MM.1S (cell line): Measurements from ENCODE around the gene ATP6V0B.

Experiments used
- DNase-seq: peaks from one replicate; pipeline ENCODE4 v3.0.0-alpha.2; 2015
- H2AFZ ChIP-seq: fragments of 300-600 bp; sonication (generic); 2 replicates; pipeline ENCODE4 v1.6.0; 2016; ENCODE audit warnings: antibody characterized with exemption, low read length
- H3F3A ChIP-seq: fragments of 300-600 bp; sonication (generic); 2 replicates; pipeline ENCODE4 v1.6.1; 2016; ENCODE audit warnings: mild to moderate bottlenecking, antibody characterized with exemption, low read length, moderate library complexity, mixed read lengths; ENCODE audit not compliant: insufficient read depth
- H3K27ac ChIP-seq: fragments of 300-600 bp; sonication (generic); 2 replicates; pipeline ENCODE4 v1.5.1; 2016; ENCODE audit warnings: mild to moderate bottlenecking, low read length
- H3K27me3 ChIP-seq: fragments of 300-600 bp; sonication (generic); replicated peaks from 2 replicates; pipeline ENCODE4 v1.6.0; 2016; ENCODE audit warnings: low read length; ENCODE audit not compliant: insufficient read depth
- H3K36me3 ChIP-seq: fragments of 300-600 bp; sonication (generic); replicated peaks from 2 replicates; pipeline ENCODE4 v1.6.1; 2016; ENCODE audit warnings: mild to moderate bottlenecking, low read length, mixed read lengths; ENCODE audit not compliant: insufficient read depth
- H3K4me1 ChIP-seq: fragments of 300-600 bp; sonication (generic); 2 replicates; pipeline ENCODE4 v1.6.1; 2016; ENCODE audit warnings: low read length, mixed read lengths
- H3K4me2 ChIP-seq: fragments of 300-600 bp; sonication (generic); 2 replicates; pipeline ENCODE4 v1.6.0; 2016; ENCODE audit warnings: low read depth, low read length
- H3K4me3 ChIP-seq: fragments of 300-600 bp; sonication (generic); 2 replicates; pipeline ENCODE4 v1.5.1; 2016; ENCODE audit warnings: low read length, mixed read lengths
- H3K79me2 ChIP-seq: fragments of 300-600 bp; sonication (generic); 2 replicates; pipeline ENCODE4 v1.6.1; 2016; ENCODE audit warnings: mixed run types, low read length, mixed read lengths
- H3K9ac ChIP-seq: fragments of 300-600 bp; sonication (generic); 2 replicates; pipeline ENCODE4 v1.6.1; 2016; ENCODE audit warnings: low read length, mixed read lengths
- H3K9me2 ChIP-seq: fragments of 300-600 bp; sonication (generic); replicated peaks from 2 replicates; pipeline ENCODE4 v1.6.1; 2016; ENCODE audit warnings: mild to moderate bottlenecking, low read length, mixed read lengths; ENCODE audit not compliant: insufficient read depth
- H3K9me3 ChIP-seq: fragments of 300-600 bp; sonication (generic); replicated peaks from 2 replicates; pipeline ENCODE4 v1.6.1; 2016; ENCODE audit warnings: mild to moderate bottlenecking, low read length, mixed read lengths; ENCODE audit not compliant: insufficient read depth
- H4K20me1 ChIP-seq: fragments of 300-600 bp; sonication (generic); 2 replicates; pipeline ENCODE4 v1.6.1; 2016; ENCODE audit warnings: mild to moderate bottlenecking, low read length, moderate library complexity, mixed read lengths; ENCODE audit not compliant: insufficient read depth
- CTCF ChIP-seq: fragments of 300-600 bp; sonication (generic); IDR thresholded peaks from 2 replicates; pipeline ENCODE4 v1.5.1; 2016; ENCODE audit warnings: antibody characterized with exemption, low read length, mixed read lengths
- EZH2 ChIP-seq: fragments of 300-600 bp; sonication (generic); optimal IDR thresholded peaks from 2 replicates; pipeline ENCODE3; 2017; ENCODE audit warnings: low read depth, mild to moderate bottlenecking, antibody characterized with exemption, low read length, mixed read lengths
- EZH2phosphoT487 ChIP-seq: fragments of 300-600 bp; sonication (generic); IDR thresholded peaks from 2 replicates; pipeline ENCODE4 v1.6.1; 2018; ENCODE audit warnings: antibody characterized with exemption, low read length

Gene ATP6V0B

GRCh38 chr1:43935711-43936427 is 38.9 kb upstream of the ATP6V0B start:
- Histone ChIP-seq H3K4me1 (peaks cover 5% of the 10 kb centered on the region), H2AFZ (no peak overlapping the region), H3K27ac (no peak overlapping the region), H3K36me3 (no peaks in the 10 kb centered on the region), H3K9ac (no peak overlapping the region), H3K4me3 (no peak overlapping the region), H3K9me2 (no peaks in the 10 kb centered on the region), H4K20me1 (no peaks in the 10 kb centered on the region), H3K79me2 (no peaks in the 10 kb centered on the region), H3K27me3 (no peaks in the 10 kb centered on the region), H3F3A (no peaks in the 10 kb centered on the region), H3K9me3 (no peaks in the 10 kb centered on the region), H3K4me2 (no peak overlapping the region)
- no peak for DNase-seq
- TF ChIP-seq CTCF (no peak), EZH2phosphoT487 (no peak), EZH2 (no peak)

GRCh38 chr1:43936431-43937151 is 38.2 kb upstream of the ATP6V0B start:
- Histone ChIP-seq H4K20me1 (no peaks in the 10 kb centered on the region), H3K4me3 (no peak overlapping the region), H3K9ac (no peak overlapping the region), H3K9me2 (no peaks in the 10 kb centered on the region), H3K27ac (no peak overlapping the region), H3K4me2 (no peak overlapping the region), H3K27me3 (no peaks in the 10 kb centered on the region), H3K36me3 (no peaks in the 10 kb centered on the region), H3F3A (no peaks in the 10 kb centered on the region), H2AFZ (no peak overlapping the region), H3K4me1 (peaks cover 5% of the 10 kb centered on the region), H3K9me3 (no peaks in the 10 kb centered on the region), H3K79me2 (no peaks in the 10 kb centered on the region)
- DNase-seq: no peak
- no peak for TF ChIP-seq EZH2phosphoT487
- TF ChIP-seq CTCF: no peak
- no peak for TF ChIP-seq EZH2

- Histone ChIP-seq H3K36me3 (no peaks in the 10 kb centered on the region), H3K27me3 (no peaks in the 10 kb centered on the region), H4K20me1 (no peaks in the 10 kb centered on the region), H3K27ac (no peak overlapping the region), H3F3A (no peaks in the 10 kb centered on the region), H2AFZ (no peak overlapping the region), H3K4me3 (no peak overlapping the region), H3K4me2 (no peak overlapping the region), H3K79me2 (no peaks in the 10 kb centered on the region), H3K4me1 (peaks cover 5% of the 10 kb centered on the region), H3K9ac (no peak overlapping the region), H3K9me2 (no peaks in the 10 kb centered on the region), H3K9me3 (no peaks in the 10 kb centered on the region)
- no peak for TF ChIP-seq EZH2phosphoT487
- no peak for TF ChIP-seq CTCF
- no peak for TF ChIP-seq EZH2
- no peak for DNase-seq
Observed at GRCh38 chr1:43937179-43937865, 37.4 kb upstream of the ATP6V0B start.
